SW 1271 (cell line): ENCODE results near the gene NDUFB10.
A peak's percentile ranks its signal among the peaks of the same experiment; 100 is the strongest.

Experiments
- DNase-seq, 2 experiments: peaks; one replicate each; lab custom pipeline; 2025; lab: John Stamatoyannopoulos, UW

The NDUFB10 gene

GRCh38 chr16:1971796-1972489 lies 12.6 kb downstream of the NDUFB10 start, which contains the start of gene TBL3:
TSS of gene TBL3 (plus strand) at chr16:1972053. CDS start at chr16:1972165, 112 bp downstream.
- DNase-seq = peak; percentile 56 to 81

- no peak for DNase-seq
Measured at GRCh38 chr16:1972490-1972877, 13.1 kb downstream of the NDUFB10 start.

- no peak for DNase-seq
Measured at GRCh38 chr16:1973461-1974156, 14.3 kb downstream of the NDUFB10 start.

DNA sequence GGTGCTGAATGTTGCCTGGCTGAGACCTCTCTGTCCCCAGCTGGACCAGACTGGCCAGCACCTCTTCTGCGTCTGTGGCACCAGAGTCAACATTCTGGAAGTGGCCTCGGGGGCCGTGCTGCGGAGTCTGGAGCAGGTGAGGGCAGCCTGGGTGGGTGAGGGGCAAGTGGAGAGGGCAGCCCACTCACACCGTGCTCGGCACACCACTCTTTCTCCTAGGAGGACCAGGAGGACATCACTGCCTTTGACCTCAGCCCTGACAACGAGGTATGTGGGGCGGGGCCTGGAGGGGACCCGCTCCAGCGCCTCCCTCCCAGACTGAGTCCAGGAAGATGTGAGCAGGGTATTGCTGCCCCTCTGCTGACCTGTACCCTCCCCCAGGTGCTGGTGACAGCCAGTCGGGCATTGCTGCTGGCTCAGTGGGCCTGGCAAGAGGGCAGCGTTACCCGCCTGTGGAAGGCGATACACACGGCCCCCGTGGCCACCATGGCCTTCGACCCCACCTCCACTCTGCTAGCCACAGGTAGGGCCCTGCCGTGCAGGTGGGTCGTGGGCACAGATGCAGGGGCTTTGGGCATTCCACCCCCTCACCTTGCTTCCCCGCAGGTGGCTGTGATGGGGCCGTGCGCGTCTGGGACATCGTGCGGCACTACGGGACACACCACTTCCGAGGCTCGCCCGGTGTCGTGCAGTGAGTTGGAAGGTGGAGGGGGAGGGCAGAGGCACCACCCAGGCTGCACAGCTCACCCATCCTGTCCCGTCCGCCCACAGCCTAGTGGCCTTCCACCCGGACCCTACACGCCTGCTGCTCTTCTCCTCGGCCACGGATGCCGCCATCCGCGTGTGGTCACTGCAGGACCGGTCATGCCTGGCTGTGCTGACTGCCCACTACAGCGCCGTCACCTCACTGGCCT lies 15.1 kb downstream of the NDUFB10 start:
- DNase-seq = no peak

GRCh38 chr16:1975432-1976215 lies 16.3 kb downstream of the NDUFB10 start:
- DNase-seq = no peak

- no peak for DNase-seq
Measured at GRCh38 chr16:1976216-1976520, 16.8 kb downstream of the NDUFB10 start.

DNA sequence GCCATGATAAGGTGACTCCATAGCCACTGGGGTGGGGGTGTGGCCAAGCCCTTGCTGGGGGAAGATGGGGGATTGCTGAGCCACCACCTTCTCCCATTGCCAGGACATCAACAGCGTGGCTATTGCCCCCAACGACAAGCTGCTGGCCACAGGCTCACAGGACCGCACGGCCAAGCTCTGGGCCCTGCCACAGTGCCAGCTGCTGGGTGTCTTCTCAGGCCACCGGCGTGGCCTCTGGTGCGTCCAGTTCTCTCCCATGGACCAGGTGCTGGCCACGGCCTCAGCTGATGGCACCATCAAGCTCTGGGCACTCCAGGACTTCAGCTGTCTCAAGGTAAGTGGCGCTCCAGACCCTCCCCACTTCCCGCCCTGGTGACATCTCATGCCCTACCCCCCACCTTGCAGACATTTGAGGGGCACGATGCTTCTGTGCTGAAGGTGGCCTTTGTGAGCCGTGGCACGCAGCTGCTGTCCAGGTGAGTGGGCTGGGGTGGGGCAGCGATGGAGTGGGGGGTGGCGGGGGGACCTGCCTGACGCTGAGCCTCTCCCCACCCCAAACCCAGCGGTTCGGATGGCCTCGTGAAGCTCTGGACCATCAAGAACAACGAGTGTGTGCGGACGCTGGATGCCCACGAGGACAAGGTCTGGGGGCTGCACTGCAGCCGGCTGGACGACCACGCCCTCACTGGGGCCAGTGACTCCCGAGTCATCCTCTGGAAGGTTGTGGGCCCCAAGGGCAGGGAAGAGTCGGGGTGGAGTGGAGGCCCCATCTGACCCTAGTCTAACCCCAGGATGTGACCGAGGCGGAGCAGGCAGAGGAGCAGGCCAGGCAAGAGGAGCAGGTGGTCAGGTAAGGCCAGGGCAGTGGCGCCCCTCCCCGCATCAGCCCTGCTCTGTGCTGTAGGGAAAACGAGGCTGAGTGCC lies 17.9 kb downstream of the NDUFB10 start:
- DNase-seq = no peak

- no peak for DNase-seq
Measured at GRCh38 chr16:1977875-1978268, 18.5 kb downstream of the NDUFB10 start.

DNA sequence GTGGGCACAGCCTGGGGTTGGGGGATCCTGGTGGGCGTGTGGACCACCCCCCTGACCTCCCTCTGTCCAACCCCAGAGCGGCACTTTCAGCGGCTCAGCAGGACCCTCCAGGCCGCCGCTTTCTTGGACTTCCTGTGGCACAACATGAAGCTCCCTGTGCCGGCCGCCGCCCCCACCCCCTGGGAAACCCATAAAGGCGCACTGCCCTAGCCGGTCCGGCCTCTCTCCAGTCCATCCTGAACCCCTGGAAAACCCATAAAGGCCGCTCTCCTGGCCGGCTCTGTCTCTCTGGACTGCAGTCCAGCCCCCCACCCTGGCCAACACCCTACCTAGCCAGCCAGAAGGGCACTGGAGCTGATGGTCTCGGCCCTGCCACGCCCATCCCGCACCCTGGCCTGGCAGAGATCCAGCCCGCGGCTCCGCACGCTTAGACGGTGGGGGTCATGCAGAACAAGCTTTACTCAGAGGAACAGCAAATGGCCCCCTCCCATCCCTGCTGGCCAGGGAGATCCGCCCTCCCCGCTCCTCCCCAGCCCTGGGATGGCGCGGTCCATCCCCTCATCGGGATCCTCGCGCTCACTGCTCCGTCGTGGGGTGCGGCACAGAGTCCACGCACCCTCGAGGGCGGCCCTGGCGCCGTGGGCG lies 19.3 kb downstream of the NDUFB10 start:
- DNase-seq = no peak

DNA sequence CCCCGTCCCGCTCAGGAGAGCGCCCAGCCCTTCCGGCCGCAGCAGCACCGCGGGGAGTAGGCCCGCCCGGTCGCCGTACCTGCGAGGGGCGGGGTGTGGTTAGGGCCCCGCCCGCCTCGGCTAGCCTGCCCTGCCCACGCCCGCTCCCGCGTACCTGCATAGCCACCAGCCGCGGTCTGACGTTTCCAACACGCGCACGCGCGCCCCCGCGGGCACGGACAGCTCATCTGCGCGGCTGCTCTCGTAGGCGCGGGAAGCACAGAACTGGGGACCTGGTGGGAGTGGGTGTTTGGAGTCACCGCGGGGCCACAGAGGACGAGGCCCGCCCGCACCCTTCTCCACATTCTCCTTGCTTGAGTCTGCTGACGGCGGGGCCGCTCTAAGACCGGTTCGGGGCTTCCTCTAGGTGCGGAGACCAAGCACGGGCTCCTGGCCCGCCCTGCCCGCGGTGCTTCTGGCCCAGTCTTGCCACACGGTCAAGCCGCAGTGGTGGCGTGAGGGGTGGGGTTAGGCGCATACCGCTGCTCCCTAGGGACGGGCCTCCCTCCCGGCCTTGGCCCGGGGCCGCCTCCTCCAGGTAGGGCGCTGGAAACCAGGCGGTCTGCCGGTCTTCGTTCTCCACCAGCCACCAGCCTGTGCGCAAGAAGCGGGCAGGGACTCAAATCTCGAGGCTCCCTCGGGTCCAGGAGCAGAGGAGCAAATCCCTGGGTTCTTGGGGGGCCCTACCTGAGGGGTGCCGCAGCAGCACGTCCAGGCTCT lies 20.1 kb downstream of the NDUFB10 start:
- no peak for DNase-seq

- DNase-seq = no peak
Measured at GRCh38 chr16:1980030-1980769, 20.9 kb downstream of the NDUFB10 start.

- no peak for DNase-seq
Measured at GRCh38 chr16:1980770-1981087, 21.4 kb downstream of the NDUFB10 start.

GRCh38 chr16:1981398-1981836 lies 22.1 kb downstream of the NDUFB10 start, which contains the start of gene NOXO1:
TSS of gene NOXO1 (minus strand) at chr16:1981469. CDS start at chr16:1981179, 290 bp downstream.
- DNase-seq = no peak

DNA sequence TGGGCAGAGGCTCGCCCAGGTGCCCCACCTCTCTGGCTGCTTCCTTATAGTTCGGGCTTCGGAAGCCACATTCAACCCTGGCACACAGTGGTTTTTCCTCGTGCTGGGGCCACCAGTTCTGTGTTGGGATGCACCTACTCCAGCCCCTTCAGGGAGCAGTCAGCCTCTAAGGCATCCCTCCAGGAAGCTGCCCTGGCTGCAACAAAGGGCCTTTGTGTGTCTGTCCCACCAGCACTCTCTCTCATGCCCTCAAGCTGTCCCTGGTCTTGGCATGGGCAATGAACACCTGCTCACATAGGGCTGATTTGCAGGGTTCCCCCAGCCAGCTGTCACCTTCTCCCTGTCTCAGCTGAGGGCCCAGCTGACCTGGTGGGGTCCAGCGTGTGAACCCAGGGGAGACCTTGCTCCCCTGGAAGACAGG lies 22.7 kb downstream of the NDUFB10 start:
- DNase-seq = no peak

DNA sequence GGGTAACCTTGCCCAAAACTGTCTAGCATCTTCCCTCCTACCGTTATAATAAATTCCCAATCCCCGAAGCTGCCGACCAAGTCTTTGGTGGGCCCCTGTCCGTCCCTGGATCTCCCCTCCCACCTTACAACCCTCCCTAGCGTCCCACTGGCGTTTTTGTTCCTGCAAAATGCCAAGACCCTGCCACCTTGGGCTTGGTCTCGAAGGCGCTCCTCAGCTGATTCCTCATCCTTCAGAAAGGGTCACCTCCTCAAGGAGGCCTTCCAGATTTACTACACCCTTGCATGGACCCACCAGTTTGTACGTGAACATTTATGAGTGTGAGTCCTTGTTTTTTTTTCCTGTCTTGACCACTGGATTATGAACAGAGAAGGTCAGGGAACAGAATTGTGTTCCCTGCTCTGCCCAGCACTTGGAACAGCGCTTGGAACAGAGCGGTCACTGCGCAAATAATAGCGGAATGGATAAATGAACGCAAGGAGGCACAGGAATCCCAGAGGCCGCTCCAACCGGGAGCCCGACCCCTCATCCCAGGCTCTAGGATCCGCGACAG lies 23.7 kb downstream of the NDUFB10 start:
- no peak for DNase-seq

DNA sequence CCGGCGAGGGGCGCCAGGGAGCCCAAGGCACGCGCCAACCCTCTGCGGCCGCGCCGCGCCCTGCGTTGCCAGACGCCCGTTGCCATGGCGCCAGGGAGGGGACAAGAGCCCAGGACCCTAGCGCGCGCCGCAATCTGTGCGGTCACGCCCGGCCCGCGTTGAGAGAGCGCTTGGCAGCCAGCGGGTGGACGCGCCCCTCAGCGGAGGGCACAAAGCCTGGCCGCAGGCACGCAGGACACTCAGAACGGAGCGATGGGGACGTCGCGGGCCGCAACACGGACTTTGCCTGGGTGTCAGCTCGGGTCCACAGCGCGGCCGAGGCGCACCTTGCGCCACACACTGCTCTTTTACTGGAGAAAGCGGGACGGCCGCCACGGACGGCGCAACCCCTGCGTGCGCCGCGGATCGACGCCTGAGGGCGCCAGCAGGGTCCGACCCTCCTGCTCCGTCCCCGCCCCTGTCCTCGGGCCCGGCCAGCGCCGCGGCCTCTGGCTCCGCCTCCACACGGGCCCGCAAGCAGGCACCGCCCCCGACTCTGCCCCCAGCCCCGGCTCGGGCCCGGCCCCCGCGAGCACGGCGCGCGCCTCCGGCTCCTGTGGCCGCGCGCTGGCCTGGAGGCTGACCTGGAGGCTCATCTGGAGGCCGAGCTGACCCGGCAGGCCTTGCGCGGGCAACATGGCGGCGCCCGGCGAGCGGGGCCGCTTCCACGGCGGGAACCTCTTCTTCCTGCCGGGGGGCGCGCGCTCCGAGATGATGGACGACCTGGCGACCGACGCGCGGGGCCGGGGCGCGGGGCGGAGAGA lies 24.4 kb downstream of the NDUFB10 start, which contains the start of gene GFER:
TSS of gene GFER (plus strand) at position 650 of the 803 bp plus-strand sequence. CDS start at position 676, 26 bp downstream.
- DNase-seq = peak; percentile 63 to 80
